HG03565 (cell line): ENCODE results near the gene PATE4.
A peak's percentile ranks its signal among the peaks of the same experiment; 100 is the strongest.

Experiments
- ATAC-seq: cut with Tn5 transposase; IDR thresholded peaks from one replicate; pipeline ENCODE4 v1.9.1; 2021; ENCODE audit warnings: mild to moderate bottlenecking, moderate library complexity; ENCODE audit not compliant: unreplicated experiment

PATE4 gene

DNA sequence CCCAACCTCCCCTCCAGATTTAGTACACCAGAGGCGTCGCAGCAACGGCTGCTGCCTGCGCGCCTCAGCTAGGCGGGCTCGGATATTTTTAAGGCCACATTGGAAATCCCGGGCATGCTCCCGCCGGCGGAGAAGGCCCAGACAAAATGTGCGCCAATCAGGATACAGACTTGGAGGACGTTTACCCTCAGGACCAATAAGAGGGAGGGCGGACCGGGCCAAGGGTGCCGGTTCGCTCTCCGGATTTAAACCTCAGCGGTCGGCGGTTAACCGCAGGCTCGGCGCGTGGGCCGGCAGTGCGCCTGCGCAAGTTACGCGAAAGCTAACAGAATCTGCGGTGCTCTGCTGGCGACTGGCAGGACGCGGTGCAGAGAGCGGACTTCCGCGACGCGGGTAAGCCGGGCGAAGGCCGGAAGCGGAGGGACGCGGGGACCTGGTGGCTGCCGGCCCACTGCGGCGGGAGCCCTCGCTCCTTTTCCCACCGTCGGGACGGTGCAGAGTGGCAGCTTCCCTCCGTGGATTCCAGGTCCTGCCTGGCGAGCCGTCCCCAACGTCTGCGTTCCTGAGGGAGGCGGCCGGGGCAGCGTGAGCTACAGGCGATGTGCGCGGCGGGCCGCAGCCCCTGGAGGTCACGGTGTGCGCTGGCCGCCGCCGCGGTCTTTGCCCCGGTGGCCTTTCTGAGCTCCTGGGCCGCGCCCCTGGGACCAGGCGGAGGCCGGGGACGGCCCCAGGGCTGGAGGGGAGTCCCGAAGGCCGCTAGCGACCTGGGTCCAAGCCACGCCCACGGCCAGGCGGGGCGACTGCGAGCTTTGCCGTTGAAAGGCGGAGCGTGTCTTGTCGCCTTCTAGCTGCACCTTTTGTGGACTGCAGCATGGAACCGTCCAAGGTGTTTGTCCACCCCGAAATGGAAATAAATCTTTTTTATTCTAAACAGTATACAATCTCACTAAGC, 54.5 kb downstream of the PATE4 start, which contains the start of gene HYLS1:
TSS of gene HYLS1 (plus strand) at position 296 of the 952 bp plus-strand sequence. CDS start 11,701 bp downstream, outside the sequence.
- peak; percentile 80 for ATAC-seq
